Stimulated activated CD4-positive, alpha-beta T cell treated with anti-CD3 and anti-CD28 coated beads, Interleukin-15, amount 100 ng/mL, for 48 hours (primary cell): ENCODE data around the gene NR5A2.

ENCODE experiments used
- DNase-seq, 2 donors: peaks; one replicate each; pipeline ENCODE4 v3.0.0-alpha.2; 2020; ENCODE audit warnings: low read depth in 2 of 2

Gene NR5A2

DNA sequence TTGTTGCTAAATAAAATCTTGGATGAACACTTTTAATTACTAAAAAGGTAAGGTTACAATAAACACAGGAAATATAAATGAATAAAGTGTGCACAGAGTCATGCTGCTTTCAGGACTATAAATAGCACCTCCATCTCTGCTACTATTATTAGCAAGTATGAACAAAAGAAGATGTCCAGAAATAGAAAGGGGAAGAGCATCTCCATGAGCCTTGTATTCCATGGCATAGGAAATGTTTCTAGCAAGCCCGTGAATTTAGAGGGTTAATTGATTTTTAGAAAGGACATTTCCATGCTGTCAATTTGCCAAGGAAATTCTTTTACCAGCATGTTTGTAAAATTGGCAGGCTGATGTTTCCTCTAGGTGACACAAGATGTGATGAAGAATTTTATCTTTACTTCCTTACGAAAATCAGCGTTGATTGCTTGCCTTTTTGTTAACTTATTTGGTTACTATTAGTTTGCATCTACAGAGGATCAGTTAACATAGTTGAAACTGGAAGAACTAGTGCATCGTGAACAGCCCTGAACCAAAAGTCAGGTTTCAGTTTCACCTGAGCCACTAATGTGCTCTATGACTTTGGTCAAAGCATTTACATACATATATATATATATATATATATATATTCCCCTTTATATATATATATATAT, 45.3 kb downstream of the NR5A2 start:
- no peak for DNase-seq

DNA sequence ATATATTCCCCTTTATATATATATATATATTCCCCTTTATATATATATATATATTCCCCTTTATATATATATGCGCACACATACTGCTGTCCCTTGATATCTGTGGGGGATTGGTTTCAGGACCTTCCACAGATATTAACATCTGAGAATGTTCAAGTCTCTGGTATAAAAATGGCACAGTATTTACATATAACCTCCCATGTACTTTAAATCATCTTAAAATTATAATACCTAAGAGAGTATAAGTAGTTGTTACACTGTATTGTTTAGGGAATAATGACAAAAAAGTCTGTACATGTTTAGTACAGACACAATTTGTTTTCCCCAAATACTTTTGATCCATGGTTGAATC, 45.8 kb downstream of the NR5A2 start:
- no peak for DNase-seq

DNA sequence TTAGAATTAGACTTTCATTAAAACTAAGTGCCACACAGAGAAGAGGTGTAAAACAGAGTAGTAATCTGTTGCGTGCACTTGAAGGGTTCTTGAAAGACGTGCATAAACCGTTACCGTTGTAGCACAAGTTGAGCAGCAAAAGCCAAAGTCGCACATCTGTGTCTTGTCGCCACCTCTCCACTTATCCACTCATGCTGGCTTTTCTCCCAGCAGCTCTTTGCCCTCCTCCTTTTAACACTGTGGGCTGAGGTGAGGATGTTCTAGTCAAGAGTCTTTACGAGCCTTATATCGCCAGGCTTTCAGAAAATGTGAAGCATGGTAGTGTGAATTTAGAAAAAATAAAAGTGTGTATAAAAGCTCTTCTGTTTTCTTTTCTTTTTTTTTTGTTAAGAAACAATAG, 48.0 kb downstream of the NR5A2 start:
- no peak for DNase-seq

DNA sequence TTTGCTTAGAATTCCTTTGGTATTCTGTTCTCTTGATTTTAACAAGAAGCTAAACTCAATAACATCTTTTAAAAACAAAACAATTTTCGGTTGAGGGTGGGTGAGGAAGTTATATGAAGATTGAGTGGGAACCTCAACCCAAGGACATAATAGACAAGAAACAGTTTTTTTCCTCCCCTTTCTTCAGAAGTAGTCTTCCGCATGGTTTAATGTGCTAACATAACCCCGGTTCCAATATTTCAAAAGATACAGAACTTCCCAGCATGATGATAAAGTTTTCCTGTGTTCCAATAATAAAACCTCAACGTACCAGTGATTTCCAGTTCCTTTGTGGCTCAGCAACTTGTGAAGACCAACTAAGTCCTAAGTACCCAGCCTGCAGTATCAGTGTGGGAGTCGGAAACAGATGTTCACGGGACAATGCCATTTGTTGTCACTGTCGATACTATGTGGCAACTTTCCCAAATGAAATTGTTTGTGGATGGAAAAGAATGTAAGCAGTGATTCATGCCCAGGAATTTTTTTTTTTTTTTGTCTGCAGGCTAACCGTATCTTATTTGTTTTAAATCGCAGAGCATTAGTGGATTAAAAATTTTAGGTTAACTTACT, 48.5 kb downstream of the NR5A2 start:
- no peak for DNase-seq

DNA sequence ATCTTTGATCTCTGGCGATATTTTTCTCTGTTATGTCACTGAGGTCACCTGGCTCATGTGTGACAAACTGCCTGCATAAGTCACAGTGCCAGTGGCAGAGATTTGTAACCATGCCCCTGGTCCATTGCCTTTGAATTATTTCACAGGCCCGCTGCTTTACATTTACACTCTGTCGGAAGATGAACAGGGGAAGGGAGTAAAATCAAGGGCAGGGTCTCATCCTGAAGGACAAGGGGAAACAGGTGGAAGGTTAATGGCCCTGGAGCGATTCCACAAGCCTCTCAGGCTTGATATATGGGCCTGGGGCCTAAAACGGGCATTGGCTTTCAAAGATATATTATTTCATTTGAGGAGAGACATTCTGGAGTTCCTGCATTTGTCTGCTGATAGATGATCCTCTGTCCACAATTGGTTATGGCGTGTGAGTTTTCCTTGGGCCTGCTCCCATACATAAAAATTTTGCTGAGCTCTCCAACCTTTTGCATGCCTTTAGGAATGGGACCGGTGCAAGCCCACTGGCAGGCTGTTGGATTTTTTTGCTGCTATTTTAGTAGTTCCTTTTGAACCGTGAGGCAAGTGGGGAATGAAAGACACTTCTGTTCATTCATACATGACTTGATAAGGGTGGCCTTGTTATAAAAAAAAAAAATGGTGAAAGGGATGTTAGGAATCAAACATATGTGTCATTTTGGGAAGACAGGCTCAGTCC, 51.9 kb downstream of the NR5A2 start:
- DNase-seq, result no peak

DNA sequence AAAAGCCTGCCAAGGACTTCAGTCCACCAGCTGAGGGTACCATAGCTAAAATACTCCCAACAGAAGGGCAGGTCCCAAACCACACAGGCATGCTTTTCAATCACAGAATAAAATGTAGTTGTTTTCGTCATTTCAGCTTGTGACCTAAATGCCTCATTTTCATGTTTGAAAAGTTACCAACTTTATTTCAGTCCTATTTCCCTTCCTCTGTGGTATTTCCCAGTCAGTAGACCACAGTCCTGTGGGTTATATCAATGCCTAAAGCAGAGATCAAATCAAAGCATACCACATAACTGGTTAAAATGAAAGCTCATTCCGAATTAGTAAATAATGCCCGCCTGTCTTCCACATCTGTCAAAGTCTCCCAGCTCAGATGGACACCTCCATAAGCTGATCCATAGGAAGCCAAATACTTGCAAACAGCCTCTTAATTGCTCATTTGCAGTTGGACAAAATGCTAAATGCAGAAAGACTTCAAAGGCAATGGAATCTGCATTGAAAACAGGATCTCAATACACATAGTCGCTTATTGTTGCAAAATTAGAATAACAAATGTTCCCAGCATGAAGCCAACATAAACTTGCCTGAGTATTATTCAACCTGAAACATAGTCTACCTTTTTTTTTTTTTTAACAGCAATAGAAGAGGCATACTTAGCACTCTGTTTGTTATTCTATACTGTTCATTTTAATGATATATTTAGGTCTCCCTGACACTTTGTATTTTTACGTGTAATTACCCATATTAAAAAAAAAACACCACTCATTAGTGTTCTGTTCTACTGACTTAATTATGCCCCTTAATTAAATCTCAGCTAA, 53.9 kb downstream of the NR5A2 start:
- DNase-seq, result no peak

DNA sequence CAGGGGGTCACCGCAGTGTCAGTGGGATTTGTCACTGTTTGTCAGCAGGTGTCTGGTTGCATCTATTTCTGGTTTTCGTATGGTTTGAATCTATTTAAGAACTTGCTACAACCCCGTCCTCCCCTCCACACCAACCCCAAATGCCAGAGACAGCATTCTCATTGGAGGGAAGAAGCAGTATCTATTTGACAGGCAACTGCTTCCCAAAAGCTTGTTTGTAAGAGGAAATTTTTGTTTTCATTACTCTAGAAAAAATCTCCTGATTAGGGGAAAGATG, 54.4 kb downstream of the NR5A2 start:
- DNase-seq, result no peak

DNA sequence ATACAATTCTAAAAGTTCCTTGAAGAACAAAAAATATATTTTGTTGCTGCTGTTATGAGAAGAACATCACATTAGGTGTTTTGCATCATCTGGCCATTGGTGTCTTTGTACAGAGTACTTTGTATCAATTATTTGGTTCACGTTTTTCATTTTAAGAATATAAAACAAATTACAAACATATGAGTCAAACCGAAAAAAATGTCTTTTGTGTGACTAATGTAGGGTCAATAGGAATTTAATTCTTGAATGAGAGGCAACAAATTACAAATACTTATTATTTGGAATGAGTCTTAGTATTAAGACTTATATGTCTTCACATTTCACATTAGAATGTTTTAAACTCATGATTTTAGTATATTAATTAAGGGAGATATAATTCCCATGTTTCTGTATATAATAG, 54.8 kb downstream of the NR5A2 start:
- no peak for DNase-seq

DNA sequence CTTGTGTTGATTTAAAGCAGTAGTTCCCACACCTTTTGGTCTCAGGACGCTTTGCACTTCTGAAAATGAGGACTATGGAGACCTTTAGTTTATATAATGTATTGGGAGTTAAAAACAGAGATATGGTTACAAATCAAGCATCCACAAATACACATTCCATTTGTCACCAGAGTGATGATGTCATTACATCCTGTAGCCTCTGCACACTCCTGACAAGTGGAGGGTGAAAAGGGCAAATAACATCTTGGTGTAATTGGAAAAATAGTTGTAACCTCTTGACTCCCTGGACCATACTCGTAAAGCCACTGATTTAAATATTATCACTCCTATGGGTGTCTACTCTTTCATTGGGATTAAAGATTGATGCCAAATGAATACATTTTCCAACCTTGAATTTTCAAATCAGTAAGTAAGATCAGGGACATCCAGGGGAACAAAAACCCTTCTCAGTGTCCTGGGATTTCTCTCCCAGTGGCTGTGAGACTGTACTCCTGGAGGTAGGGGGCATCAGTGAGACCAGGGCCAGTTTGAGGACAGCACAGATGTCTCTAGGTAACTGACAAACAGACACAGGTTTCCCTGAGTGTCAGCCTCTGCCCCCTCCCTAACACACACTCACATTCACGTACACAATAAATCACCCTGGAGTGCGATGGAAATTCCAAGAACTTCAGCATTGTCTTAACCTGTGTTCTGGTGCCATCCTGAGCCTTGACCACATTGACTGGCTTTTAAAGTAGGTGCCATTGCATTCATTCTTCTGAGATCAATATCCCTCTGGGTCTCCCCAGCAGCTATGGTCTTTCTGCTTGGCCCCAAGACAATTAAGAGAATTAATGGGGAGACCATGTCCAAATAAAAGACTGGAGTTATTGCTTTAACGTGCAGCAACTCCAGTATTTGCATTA, 63.0 kb downstream of the NR5A2 start:
- no peak for DNase-seq

DNA sequence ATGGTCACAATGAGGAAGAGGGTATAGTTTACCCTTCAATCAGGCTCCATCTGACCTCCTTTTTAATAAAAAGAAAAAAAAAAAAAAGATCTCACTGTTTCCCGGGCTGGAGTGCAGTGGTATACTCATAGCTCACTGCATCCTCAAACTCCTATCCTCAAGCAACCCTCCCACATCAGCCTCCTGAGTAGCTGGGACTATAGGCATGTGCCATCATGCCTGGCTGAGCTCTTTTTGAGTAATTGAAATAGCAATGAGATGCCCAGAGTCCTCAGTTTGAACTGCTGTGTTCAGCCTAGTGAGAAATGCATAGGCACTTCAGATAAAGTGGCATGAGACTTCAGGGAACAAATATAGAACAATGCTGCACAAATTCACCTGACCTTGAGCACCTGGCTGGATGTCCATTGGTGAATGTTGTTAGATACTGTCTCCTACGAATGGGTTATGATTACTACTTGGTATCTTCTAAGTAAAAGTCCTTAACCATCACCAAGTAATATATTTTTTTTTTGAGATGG, 67.6 kb downstream of the NR5A2 start:
- DNase-seq, result no peak

DNA sequence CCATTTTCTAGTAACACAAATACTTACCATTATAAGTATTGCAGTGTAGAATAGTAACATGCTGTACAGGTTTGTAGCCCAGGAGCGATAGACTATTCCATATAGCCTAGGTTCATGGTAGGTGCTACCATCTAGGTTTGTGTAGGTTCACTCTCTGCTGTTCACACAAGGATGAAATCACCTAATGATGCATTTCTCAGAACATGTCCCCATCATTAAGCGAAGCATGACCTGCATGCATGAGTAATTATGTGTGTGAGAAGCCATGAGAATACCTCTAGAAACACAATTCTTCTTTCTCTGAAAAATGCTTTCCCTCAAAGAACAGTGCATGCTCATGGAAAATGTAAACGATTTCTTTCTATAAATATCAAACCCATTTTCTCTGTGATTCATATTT, 69.3 kb downstream of the NR5A2 start:
- DNase-seq, result no peak

DNA sequence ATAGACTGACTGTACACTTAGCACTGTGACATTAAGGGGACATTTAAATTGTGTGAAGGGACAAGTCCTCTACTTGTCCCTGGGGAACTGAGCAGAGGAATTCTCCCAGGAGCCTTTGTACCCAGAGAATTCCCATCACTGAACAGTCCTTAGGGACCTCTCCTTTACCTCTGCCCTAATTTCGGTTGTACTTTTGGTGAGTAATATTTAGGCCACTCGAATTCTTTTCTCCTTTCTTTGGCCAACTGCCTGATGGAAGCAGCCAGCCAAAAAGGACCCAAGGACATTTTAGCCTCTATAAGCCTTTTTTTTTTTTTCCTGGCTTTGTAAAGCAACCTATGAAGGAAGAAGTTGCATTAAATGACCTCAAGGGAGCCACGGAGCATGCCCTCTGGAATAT, 71.5 kb downstream of the NR5A2 start:
- DNase-seq, result no peak

DNA sequence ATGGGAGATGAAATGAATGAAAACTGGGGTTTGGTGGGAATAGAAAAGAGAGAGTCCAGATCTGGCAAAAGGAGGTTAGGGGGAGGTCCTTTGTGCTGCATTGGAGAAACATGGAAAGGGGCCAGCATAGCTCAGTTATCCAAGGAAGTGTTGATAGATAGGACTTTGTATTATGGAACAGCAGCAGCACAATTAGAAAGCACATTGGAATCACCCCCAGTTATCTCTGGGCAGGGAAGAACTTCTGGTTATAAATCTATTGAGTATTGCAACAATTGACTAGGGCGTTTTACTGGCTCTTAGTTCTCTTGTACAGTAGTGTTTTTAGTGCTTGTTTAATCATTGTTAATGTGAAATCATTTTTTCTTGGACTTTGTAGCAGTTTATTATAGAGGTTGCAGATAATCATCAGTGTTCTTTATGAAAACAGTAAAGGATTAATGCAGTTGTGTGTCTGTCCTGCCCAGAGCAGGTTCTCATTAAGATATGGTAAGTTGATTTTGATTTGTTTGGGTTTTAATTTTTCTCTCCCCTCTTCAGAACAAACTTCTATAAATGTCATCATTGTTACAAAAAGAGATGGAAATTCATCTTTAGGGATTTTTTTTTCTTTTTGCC, 76.6 kb downstream of the NR5A2 start:
- DNase-seq, result no peak

DNA sequence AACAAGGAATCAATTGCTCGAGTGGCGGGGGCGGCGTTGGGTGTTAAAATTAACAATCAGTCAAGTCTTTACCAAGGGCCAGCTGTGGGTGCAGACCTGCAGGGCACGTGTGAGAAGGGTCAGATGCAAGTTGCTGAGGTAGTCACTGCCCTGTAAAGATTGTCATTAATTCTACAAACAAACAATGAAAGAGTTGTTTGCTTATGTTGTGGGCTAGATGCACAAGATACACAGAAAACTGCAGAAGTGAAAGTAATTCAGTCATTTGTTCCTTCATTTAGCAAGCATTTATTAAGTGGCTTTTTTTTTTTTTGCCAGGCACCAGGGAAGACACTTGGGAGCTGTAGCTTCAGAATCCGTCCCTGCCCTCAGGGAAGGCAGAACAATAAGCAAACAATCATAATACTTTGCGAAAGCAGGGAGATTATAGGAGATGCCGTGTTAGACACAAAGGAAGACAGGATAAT, 79.5 kb downstream of the NR5A2 start:
- DNase-seq, result no peak

DNA sequence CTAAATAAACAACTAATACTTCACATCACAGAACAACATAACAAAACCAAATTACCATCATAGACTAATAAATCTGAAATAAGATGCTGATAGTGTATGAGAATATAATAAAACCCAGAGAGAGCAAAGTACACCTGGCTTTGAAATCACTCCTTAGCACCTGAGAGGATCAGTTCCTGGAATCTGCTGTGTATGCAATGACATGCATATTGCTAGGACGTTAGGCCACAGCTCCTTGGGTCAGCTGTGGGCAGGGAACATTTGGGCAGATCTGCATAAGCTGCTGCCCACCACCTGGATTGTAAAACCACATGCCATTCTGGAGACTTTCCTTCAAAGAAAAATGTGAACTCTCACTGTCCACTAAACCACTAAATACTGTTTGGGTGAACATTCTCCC, 81.1 kb downstream of the NR5A2 start:
- DNase-seq, result no peak

DNA sequence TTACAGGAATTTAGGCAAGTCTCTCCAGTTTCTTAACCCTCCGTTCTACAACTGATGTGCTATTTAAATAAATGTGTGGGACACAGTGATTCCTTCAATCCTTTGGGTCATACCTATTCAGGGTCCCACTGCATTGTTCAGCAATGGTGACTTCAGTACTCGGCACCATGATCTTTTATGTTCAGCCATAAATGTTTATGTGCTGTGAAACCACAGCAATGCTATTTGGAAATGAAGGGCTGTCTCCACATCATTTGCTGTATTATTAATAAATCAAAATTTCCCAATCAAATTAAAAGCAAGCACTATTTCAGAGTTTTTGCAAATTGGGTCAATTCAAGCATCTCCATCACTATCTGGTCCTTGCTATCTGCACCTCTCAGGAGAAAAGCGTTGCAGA, 84.8 kb downstream of the NR5A2 start:
- DNase-seq, result no peak

DNA sequence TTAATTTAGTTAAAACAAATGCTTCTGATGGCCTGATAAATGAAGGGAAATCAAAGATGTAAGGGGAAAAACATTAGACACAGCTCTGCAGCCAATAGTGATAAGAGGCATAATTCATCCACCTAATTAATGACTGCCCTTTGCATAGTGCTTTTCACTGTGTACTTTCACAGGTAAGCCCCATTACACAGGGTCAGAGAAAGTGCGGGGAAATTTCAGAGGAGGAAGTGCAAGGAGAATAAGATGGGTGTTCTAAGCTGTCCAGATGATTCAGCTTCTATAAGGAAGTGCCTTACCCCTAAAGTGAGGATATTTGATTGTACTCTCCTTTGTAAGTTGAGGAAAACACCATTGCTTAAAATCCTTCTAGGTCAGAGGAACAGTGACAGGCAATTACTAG, 88.0 kb downstream of the NR5A2 start:
- no peak for DNase-seq

DNA sequence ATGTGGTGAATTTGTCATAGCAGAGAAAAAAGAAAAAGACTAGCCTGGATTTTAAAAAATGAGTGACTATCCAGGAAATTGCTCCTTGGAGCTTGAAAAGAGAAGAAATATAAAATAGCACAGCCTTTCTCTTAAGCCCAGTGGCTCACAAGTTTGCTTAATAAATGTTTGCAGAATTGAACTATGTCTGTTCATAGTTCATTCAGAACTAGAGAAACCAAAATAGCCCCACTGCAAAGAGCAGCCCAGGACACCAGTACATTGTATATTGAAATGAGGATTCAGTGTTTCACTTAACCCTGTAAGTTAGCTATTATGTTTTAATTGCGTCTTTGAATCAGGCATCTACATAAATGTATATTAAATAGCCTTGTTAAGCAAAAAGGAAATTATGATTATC, 88.8 kb downstream of the NR5A2 start:
- no peak for DNase-seq

DNA sequence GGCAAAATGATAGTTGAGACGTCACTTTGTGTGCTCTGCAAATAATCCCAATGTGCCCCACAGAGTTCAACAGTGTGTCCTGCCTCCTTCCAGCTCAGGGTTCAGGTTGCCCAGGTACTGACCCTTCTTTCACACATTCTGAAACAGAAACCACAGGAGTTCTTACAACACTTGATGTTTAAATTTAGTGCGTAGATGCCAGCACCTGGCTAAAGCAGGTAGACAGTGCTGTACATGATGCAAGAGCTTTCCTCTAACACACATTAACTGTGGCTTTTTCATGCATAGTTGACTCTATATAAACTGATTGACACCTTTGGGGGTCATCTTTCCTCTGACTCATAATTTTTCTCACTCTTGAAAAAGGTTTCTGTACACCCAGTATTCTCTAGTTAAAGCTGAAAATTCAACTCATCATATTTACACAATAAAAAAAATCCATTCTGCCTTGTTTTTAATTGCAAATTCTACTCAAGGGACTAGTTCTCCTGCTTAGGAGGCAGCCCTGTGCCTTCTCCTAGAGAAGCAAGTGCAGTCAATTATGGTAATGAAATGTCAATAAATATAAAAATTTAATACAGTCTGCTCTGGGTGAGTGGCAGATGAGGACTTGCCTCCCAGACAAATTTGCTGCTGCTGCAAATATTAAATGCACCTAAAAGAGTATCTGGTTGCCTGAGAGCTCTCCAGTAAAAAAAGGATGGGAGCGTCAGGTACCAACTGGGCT, 91.4 kb downstream of the NR5A2 start:
- no peak for DNase-seq

DNA sequence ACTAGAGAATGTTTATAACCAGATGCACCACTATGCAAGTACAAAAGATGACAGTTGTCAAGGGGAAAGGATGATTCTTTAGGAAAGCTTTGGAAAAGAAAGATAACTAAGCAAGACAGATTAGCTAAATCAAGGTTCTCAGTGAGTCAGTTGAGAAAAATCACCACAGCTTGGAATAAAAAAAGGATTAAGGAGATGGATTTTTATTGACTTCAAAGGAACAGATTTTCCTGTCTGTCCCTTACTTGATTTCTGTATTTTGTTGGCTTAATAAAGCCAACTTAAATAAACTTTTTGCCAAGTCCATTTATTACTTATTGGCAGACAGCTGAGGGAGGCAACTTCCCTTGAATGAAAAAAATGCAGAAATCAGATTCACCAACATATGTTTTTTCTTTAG, 93.9 kb downstream of the NR5A2 start:
- DNase-seq, result no peak
